HUES6 (cell line): ENCODE measurements around the gene OSBPL9.

ENCODE experiments used
- H3K27ac ChIP-seq: 2 replicates; pipeline ENCODE4 v1.7.0; 2013; ENCODE audit warnings: low read depth, mild to moderate bottlenecking, low read length, inconsistent platforms
- H3K27me3 ChIP-seq: 2 replicates; pipeline ENCODE4 v1.6.1; 2013; ENCODE audit warnings: low read length; ENCODE audit not compliant: control insufficient read depth, insufficient read depth
- H3K36me3 ChIP-seq: 2 replicates; pipeline ENCODE4 v1.6.1; 2013; ENCODE audit warnings: low read length; ENCODE audit not compliant: control insufficient read depth, insufficient read depth
- H3K4me1 ChIP-seq: 2 replicates; pipeline ENCODE4 v1.6.1; 2013; ENCODE audit warnings: low read length; ENCODE audit not compliant: control insufficient read depth, insufficient read depth
- H3K4me3 ChIP-seq: 2 replicates; pipeline ENCODE4 v1.5.1; 2013; ENCODE audit warnings: low read depth, low read length
- H3K9ac ChIP-seq: one replicate; pipeline ENCODE4 v1.6.1; 2013; ENCODE audit warnings: mild to moderate bottlenecking, low read length
- H3K9me3 ChIP-seq: 2 replicates; pipeline ENCODE4 v1.6.1; 2013; ENCODE audit warnings: low read depth, low read length; ENCODE audit not compliant: control insufficient read depth, insufficient read depth

OSBPL9 gene

GRCh38 chr1:51576923-51577322 lies 40.0 kb upstream of the OSBPL9 start:
- H3K9ac ChIP-seq: no peak overlapping the region
- no peaks in the 10 kb centered on the region for H3K36me3 ChIP-seq
- H3K4me1 ChIP-seq: peaks cover 9% of the 10 kb centered on the region; the same call in 1 of the 2 replicates
- no peak overlapping the region for H3K27ac ChIP-seq
- no peak overlapping the region for H3K4me3 ChIP-seq
- no peaks in the 10 kb centered on the region for H3K9me3 ChIP-seq
- H3K27me3 ChIP-seq: no peaks in the 10 kb centered on the region

DNA sequence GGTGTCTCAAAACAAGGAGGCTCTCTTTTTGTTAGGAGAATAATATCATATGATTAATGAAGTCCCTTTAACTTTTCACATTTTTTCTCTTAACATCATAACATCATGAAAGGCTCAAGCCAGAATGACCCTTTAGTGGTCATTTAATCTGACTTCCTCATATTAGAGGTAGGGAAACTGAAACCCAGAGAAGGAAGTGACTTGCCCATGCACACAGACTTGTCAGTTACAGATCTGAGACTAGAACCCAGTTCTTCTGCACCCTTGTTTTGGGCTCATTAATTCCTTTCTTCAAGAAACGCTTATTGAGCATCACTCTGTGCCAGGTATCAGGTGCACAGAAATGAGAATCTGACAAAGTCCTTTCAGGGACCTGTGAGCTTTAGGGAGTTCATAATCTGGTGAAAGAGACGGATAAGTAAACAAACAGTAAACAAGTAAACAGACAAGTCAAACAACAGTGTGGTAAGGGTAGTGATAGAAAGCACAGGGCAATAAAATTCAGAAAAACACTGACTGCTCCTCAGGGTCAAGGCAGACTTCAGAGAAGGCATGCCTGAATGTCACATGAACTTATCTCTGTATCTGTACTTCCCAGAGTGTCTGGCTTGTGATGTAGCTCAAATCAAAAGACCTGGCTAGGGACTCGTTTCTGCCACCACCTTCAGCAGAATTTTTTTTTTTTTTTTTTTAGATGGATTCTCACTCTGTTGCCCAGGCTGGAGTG lies 38.3 kb upstream of the OSBPL9 start:
- no peak overlapping the region for H3K27ac ChIP-seq
- H3K27me3 ChIP-seq: no peaks in the 10 kb centered on the region
- H3K4me1 ChIP-seq: peaks cover 9% of the 10 kb centered on the region; the same call in 1 of the 2 replicates
- no peaks in the 10 kb centered on the region for H3K9me3 ChIP-seq
- H3K9ac ChIP-seq: no peak overlapping the region
- no peak overlapping the region for H3K4me3 ChIP-seq
- H3K36me3 ChIP-seq: no peaks in the 10 kb centered on the region

GRCh38 chr1:51581238-51581637 lies 35.7 kb upstream of the OSBPL9 start:
- H3K36me3 ChIP-seq: no peaks in the 10 kb centered on the region

DNA sequence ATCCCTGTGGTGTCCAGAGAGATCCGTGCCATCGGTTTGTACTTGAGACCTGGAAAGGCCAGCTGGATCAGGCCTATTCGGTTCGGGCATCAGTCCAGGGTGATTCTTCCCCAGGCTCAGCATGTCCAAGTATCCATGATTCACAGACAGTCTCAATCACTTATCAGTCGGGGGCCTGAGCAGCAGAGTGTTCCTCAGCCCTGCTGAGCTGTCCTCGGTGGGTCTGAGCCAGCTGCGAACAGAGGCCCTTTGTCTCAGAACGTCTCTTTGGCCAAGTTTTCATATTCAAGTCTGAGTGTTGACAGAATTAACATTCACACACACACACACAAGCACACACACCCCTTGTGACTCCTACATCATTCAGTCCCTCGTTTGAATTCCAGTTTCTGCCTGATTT lies 33.4 kb upstream of the OSBPL9 start:
- Histone ChIP-seq H3K27ac (no peak overlapping the region), H3K4me1 (no peaks in the 10 kb centered on the region), H3K9me3 (no peaks in the 10 kb centered on the region), H3K27me3 (no peaks in the 10 kb centered on the region), H3K36me3 (no peaks in the 10 kb centered on the region), H3K4me3 (no peak overlapping the region), H3K9ac (no peak overlapping the region)

More at GRCh38 chr1:51581238-51581637, 35.7 kb upstream of the OSBPL9 start:
- no peak overlapping the region for H3K27ac ChIP-seq
- no peaks in the 10 kb centered on the region for H3K4me1 ChIP-seq
- no peak overlapping the region for H3K4me3 ChIP-seq
- H3K9me3 ChIP-seq: no peaks in the 10 kb centered on the region
- no peak overlapping the region for H3K9ac ChIP-seq
- no peaks in the 10 kb centered on the region for H3K27me3 ChIP-seq

- H3K27me3 ChIP-seq: no peaks in the 10 kb centered on the region
- H3K4me1 ChIP-seq: no peaks in the 10 kb centered on the region
- H3K27ac ChIP-seq: no peak overlapping the region
- H3K36me3 ChIP-seq: no peaks in the 10 kb centered on the region
- no peaks in the 10 kb centered on the region for H3K9me3 ChIP-seq
- no peak overlapping the region for H3K9ac ChIP-seq
- no peak overlapping the region for H3K4me3 ChIP-seq
Observed at GRCh38 chr1:51584021-51584420, 32.9 kb upstream of the OSBPL9 start.

DNA sequence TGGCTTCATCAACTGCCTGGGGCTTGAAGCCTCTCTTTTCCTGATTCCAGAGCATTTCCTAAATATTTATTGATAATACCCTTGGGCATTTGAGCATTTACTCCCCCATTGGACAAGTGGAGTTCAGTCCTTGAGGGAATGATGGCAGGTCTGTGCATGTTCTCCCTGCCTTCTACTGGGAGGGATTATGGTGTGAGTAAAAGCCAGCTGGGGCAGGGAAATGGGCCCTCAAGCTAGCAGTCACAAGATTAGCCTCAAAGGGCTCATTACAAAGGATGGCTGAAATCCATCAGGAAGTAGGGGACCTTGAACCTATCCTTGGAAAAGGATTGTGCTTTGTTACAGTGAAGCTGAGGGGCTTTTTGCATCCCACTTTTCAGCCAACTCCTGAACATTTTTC lies 24.2 kb upstream of the OSBPL9 start:
- no peak overlapping the region for H3K4me3 ChIP-seq
- H3K36me3 ChIP-seq: no peaks in the 10 kb centered on the region
- no peak overlapping the region for H3K27ac ChIP-seq
- H3K4me1 ChIP-seq: no peaks in the 10 kb centered on the region
- H3K27me3 ChIP-seq: no peaks in the 10 kb centered on the region
- no peak overlapping the region for H3K9ac ChIP-seq
- H3K9me3 ChIP-seq: no peaks in the 10 kb centered on the region

- Histone ChIP-seq H3K4me3 (no peak overlapping the region), H3K4me1 (no peaks in the 10 kb centered on the region), H3K27ac (no peak overlapping the region), H3K36me3 (no peaks in the 10 kb centered on the region), H3K9me3 (no peaks in the 10 kb centered on the region), H3K9ac (no peak overlapping the region), H3K27me3 (no peaks in the 10 kb centered on the region)
Observed at GRCh38 chr1:51594716-51595115, 22.2 kb upstream of the OSBPL9 start.

- H3K36me3 ChIP-seq: no peaks in the 10 kb centered on the region
- no peaks in the 10 kb centered on the region for H3K9me3 ChIP-seq
- no peaks in the 10 kb centered on the region for H3K27me3 ChIP-seq
Observed at GRCh38 chr1:51600529-51600928, 16.4 kb upstream of the OSBPL9 start.

DNA sequence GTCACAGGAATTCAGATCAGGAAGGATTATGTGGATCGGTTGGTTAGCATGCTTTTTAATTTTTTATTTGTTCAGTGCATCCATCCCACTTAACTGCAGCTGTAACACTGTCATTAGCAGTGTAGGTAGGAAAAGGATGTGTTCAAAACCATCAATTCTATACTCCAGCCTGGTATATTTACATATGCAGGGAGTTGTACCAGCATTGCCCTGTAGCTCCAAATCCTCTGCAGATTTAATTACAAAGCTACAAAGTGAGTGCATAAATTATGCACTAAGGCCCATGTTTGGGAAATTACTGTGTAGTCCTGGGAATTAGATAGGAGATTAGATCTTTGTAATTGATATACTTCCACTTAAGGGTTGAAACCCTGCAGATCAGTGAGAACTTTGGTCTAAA lies 15.9 kb upstream of the OSBPL9 start:
- Histone ChIP-seq H3K9ac (no peak overlapping the region), H3K4me3 (no peak overlapping the region), H3K27ac (no peak overlapping the region), H3K27me3 (no peaks in the 10 kb centered on the region), H3K4me1 (no peaks in the 10 kb centered on the region), H3K36me3 (no peaks in the 10 kb centered on the region), H3K9me3 (no peaks in the 10 kb centered on the region)

More at GRCh38 chr1:51600529-51600928, 16.4 kb upstream of the OSBPL9 start:
- H3K4me1 ChIP-seq: no peaks in the 10 kb centered on the region
- H3K27ac ChIP-seq: no peak overlapping the region
- H3K9ac ChIP-seq: no peak overlapping the region
- H3K4me3 ChIP-seq: no peak overlapping the region

GRCh38 chr1:51605961-51606723 lies 10.8 kb upstream of the OSBPL9 start:
- H3K27me3 ChIP-seq: no peaks in the 10 kb centered on the region
- H3K4me1 ChIP-seq: no peaks in the 10 kb centered on the region
- H3K27ac ChIP-seq: no peak overlapping the region
- H3K36me3 ChIP-seq: no peaks in the 10 kb centered on the region
- no peak overlapping the region for H3K4me3 ChIP-seq
- no peaks in the 10 kb centered on the region for H3K9me3 ChIP-seq
- H3K9ac ChIP-seq: no peak overlapping the region

GRCh38 chr1:51607681-51608095 lies 9.2 kb upstream of the OSBPL9 start:
- Histone ChIP-seq H3K27ac (no peak overlapping the region), H3K4me3 (no peak overlapping the region), H3K4me1 (no peaks in the 10 kb centered on the region), H3K27me3 (no peaks in the 10 kb centered on the region), H3K9me3 (no peaks in the 10 kb centered on the region), H3K36me3 (no peaks in the 10 kb centered on the region), H3K9ac (no peak overlapping the region)
